ENCODE results near the gene TTLL6. TPM values are rescaled to one million over a fixed set of nuclear protein-coding genes. Genes with fewer than 3 reads are reported as not detected.

TTLL6 gene
- polyA plus RNA-seq, 2 of the 4 experiments (the other 2 are of a cell fraction), result 1.6 to 7.8 TPM

GRCh38 chr17:48795444-48796162 is 21.4 kb downstream of the TTLL6 start (continued):
- TF ChIP-seq EHMT2 (IDR thresholded peaks at IDR 0.05; ENCODE audit: low read depth) (no peak), HDAC2 (IDR thresholded peaks at IDR 0.05) (no peak), FOSB (CRISPR knock-in tag; IDR thresholded peaks at IDR 0.05) (no peak), FOSL2 (IDR thresholded peaks at IDR 0.05) (peak; percentile 59; the same call in 1 of the 2 replicates), FOSL2 (CRISPR knock-in tag; IDR thresholded peaks at IDR 0.05) (peak; percentile 93), CHD4 (IDR thresholded peaks at IDR 0.05; ENCODE audit: borderline replicate concordance) (no peak), FOXS1 (CRISPR knock-in tag; IDR thresholded peaks at IDR 0.05) (peak; percentile 60; the same call in 1 of the 2 replicates), HOXB13 (CRISPR knock-in tag; IDR thresholded peaks at IDR 0.05; ENCODE audit: low read depth) (peak; percentile 95), HOXA7 (CRISPR knock-in tag; IDR thresholded peaks at IDR 0.05) (no peak), ESRRA (IDR thresholded peaks at IDR 0.05; ENCODE audit: borderline replicate concordance, low read length) (no peak), SREBF2 (IDR thresholded peaks at IDR 0.05) (no peak), POLR2AphosphoS2 (conservative IDR thresholded peaks at IDR 0.05; ENCODE audit: low read length) (no peak), SMC3 (IDR thresholded peaks at IDR 0.05) (no peak), BHLHE40 (IDR thresholded peaks at IDR 0.05; ENCODE audit: low read depth, low read length) (peak; percentile 63), HEYL (CRISPR knock-in tag; IDR thresholded peaks at IDR 0.05) (no peak), ZC3H11A (IDR thresholded peaks at IDR 0.05) (no peak), CBX8 (IDR thresholded peaks at IDR 0.05) (no peak), CEBPB (IDR thresholded peaks at IDR 0.05) (peak; percentile 70 to 88; a peak in 3 of 4 replicates), EP300 (IDR thresholded peaks at IDR 0.05) (no peak), NFE2L2 (conservative IDR thresholded peaks at IDR 0.05; ENCODE audit: low read length) (no peak), TP53 (CRISPR knock-in tag; IDR thresholded peaks at IDR 0.05) (no peak), NR3C1 (IDR thresholded peaks at IDR 0.05) (no peak), GATA3 (IDR thresholded peaks at IDR 0.05; ENCODE audit: borderline replicate concordance) (no peak), NPAS2 (CRISPR knock-in tag; IDR thresholded peaks at IDR 0.05; ENCODE audit: borderline replicate concordance) (peak; percentile 66; the same call in 1 of the 2 replicates), E2F6 (IDR thresholded peaks at IDR 0.05; ENCODE audit: borderline replicate concordance, low read depth) (peak; percentile 97), RFX5 (IDR thresholded peaks at IDR 0.05) (no peak), RNF2 (IDR thresholded peaks at IDR 0.05; ENCODE audit: borderline replicate concordance, low read depth) (no peak), KDM1A (IDR thresholded peaks at IDR 0.05; ENCODE audit: low read depth) (no peak), TFCP2L1 (CRISPR knock-in tag; IDR thresholded peaks at IDR 0.05) (no peak), MAZ (IDR thresholded peaks at IDR 0.05; ENCODE audit: borderline replicate concordance, low read depth, low read length) (no peak), CHD2 (IDR thresholded peaks at IDR 0.05; ENCODE audit: low read length, partially characterized antibody) (no peak), HOXB5 (CRISPR knock-in tag; IDR thresholded peaks at IDR 0.05) (peak; percentile 70), JUNB (IDR thresholded peaks at IDR 0.05) (peak; percentile 69), MAFK (IDR thresholded peaks at IDR 0.05; ENCODE audit: partially characterized antibody) (no peak), EHF (CRISPR knock-in tag; IDR thresholded peaks at IDR 0.05) (peak; percentile 83; the same call in 1 of the 2 replicates), ZSCAN20 (CRISPR knock-in tag; IDR thresholded peaks at IDR 0.05) (peak; percentile 32; the same call in 1 of the 2 replicates)
- TF ChIP-seq, protein P1, sequence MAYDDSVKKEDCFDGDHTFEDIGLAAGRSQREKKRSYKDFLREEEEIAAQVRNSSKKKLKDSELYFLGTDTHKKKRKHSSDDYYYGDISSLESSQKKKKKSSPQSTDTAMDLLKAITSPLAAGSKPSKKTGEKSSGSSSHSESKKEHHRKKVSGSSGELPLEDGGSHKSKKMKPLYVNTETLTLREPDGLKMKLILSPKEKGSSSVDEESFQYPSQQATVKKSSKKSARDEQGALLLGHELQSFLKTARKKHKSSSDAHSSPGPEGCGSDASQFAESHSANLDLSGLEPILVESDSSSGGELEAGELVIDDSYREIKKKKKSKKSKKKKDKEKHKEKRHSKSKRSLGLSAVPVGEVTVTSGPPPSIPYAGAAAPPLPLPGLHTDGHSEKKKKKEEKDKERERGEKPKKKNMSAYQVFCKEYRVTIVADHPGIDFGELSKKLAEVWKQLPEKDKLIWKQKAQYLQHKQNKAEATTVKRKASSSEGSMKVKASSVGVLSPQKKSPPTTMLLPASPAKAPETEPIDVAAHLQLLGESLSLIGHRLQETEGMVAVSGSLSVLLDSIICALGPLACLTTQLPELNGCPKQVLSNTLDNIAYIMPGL (CRISPR knock-in tag; IDR thresholded peaks at IDR 0.05; ENCODE audit: borderline replicate concordance), result no peak
- TF ChIP-seq, protein P2, sequence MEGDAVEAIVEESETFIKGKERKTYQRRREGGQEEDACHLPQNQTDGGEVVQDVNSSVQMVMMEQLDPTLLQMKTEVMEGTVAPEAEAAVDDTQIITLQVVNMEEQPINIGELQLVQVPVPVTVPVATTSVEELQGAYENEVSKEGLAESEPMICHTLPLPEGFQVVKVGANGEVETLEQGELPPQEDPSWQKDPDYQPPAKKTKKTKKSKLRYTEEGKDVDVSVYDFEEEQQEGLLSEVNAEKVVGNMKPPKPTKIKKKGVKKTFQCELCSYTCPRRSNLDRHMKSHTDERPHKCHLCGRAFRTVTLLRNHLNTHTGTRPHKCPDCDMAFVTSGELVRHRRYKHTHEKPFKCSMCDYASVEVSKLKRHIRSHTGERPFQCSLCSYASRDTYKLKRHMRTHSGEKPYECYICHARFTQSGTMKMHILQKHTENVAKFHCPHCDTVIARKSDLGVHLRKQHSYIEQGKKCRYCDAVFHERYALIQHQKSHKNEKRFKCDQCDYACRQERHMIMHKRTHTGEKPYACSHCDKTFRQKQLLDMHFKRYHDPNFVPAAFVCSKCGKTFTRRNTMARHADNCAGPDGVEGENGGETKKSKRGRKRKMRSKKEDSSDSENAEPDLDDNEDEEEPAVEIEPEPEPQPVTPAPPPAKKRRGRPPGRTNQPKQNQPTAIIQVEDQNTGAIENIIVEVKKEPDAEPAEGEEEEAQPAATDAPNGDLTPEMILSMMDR (IDR thresholded peaks at IDR 0.05), result no peak
- TF ChIP-seq, protein P3, sequence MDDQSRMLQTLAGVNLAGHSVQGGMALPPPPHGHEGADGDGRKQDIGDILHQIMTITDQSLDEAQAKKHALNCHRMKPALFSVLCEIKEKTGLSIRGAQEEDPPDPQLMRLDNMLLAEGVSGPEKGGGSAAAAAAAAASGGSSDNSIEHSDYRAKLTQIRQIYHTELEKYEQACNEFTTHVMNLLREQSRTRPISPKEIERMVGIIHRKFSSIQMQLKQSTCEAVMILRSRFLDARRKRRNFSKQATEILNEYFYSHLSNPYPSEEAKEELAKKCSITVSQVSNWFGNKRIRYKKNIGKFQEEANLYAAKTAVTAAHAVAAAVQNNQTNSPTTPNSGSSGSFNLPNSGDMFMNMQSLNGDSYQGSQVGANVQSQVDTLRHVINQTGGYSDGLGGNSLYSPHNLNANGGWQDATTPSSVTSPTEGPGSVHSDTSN (IDR thresholded peaks at IDR 0.05), result no peak
- TF ChIP-seq, protein P4, sequence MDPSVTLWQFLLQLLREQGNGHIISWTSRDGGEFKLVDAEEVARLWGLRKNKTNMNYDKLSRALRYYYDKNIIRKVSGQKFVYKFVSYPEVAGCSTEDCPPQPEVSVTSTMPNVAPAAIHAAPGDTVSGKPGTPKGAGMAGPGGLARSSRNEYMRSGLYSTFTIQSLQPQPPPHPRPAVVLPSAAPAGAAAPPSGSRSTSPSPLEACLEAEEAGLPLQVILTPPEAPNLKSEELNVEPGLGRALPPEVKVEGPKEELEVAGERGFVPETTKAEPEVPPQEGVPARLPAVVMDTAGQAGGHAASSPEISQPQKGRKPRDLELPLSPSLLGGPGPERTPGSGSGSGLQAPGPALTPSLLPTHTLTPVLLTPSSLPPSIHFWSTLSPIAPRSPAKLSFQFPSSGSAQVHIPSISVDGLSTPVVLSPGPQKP (IDR thresholded peaks at IDR 0.05; ENCODE audit: low read depth, low read length), result no peak
